ENCODE data around the gene CTXN2.
A peak's percentile ranks its signal among the peaks of the same experiment; 100 is the strongest.

CTXN2 gene

DNA sequence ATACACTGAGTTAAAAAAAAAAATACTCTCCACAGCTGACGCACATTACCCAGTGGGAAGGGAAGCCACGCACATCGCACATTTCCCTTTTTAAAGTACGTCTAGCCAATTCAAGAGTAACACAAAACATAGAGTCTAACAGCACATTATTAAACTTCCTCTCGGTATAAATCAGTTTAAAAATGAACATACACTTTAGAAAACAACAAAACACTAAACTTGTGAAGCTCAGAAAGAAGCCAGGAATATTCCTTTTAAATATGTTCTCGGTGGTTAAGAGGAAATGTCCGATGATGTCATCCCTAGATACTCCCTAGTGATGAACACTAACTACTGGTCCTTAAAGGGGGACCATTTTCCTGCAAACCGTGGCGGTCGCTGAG, 14.1 kb upstream of the CTXN2 start:
- DNase-seq, result no peak
- no peaks in the 10 kb centered on the region for H3K9me3 ChIP-seq (ENCODE audit: severe bottlenecking)
- peak overlapping the region; percentile 98 for H3K27ac ChIP-seq
- H3K4me3 ChIP-seq (ENCODE audit: low read depth, low read length), result peak overlapping the region; percentile 75
- peaks cover 2% of the 10 kb centered on the region; the same call in 1 of the 2 replicates for H3K36me3 ChIP-seq
- TF ChIP-seq, protein P1, sequence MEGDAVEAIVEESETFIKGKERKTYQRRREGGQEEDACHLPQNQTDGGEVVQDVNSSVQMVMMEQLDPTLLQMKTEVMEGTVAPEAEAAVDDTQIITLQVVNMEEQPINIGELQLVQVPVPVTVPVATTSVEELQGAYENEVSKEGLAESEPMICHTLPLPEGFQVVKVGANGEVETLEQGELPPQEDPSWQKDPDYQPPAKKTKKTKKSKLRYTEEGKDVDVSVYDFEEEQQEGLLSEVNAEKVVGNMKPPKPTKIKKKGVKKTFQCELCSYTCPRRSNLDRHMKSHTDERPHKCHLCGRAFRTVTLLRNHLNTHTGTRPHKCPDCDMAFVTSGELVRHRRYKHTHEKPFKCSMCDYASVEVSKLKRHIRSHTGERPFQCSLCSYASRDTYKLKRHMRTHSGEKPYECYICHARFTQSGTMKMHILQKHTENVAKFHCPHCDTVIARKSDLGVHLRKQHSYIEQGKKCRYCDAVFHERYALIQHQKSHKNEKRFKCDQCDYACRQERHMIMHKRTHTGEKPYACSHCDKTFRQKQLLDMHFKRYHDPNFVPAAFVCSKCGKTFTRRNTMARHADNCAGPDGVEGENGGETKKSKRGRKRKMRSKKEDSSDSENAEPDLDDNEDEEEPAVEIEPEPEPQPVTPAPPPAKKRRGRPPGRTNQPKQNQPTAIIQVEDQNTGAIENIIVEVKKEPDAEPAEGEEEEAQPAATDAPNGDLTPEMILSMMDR (IDR thresholded peaks at IDR 0.05; ENCODE audit: low read depth, low read length), result no peak
- no peaks in the 10 kb centered on the region for H3K27me3 ChIP-seq (ENCODE audit: insufficient read depth, low read depth, severe bottlenecking)

DNA sequence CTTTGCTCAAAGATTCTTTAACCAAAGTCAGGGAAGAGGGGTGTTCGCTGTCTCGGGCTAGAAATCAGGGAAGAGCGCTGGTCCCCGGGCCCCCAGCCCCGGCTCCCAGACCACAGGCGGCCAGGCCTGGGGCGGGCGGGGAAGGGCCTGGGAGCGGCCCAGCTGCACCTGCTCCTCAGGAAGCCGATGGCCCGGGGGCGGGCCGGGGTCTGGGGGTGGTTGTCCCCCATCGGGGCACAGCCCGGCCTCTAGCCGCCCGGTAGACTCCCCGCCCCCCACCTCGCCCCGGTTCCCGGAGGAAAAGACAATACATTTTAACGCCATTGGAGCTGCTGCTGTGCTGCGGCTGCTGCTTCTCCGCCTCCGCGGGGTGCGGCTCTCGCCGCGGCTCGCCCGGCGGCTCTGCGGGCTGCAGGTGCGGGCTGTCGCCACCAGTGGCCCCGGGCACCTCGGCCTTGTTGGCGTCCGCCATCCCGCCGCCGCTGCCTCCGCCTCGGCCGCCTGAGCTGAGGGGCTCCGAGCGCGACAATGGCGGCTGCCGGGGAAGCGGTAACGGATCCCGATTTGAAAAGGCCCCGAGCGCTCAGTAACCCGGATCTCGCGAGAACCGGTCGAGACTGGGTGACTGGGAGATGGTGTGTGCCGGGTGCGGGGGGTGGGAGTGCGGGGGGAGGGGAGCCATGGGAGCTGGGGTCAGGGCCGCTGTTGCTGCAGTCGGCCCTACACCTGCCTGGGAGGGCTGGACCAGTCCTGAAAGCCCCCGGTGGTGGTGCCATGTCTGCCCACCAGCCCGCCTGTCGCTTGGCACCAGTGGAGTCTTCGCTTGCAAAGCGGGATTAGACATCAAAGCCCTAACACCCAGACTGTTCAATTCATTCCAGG, 13.5 kb upstream of the CTXN2 start, which contains the start of gene MYEF2:
MYEF2 (minus strand) TSS at position 530 of the 882 bp plus-strand sequence; CDS start at position 472, 58 bp downstream.
- Histone ChIP-seq H3K27ac (peak within 1 kb of the TSS; percentile 98), H3K27me3 (ENCODE audit: insufficient read depth, low read depth, severe bottlenecking) (no peaks in the 10 kb centered on the region), H3K9me3 (ENCODE audit: severe bottlenecking) (no peaks in the 10 kb centered on the region), H3K4me3 (ENCODE audit: low read depth, low read length) (peak within 1 kb of the TSS; percentile 75), H3K36me3 (peaks cover 2% of the 10 kb centered on the region; the same call in 1 of the 2 replicates)
- TF ChIP-seq, protein P1 (IDR thresholded peaks at IDR 0.05; ENCODE audit: low read depth, low read length), result no peak
- peak; percentile 90 for DNase-seq

DNA sequence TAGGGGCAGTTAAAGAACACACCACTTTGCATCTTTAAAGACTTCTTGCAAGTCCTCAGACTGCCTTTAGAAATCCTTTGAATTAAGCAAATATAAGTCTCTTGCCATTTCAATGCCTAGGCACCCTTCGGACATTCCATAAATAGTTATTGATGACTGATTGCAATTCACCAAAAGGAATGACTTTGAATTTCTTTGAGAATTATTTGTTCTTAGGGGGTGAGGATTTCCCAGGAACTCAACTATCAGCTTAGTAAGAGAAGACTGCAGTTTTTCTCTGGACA, 12.9 kb upstream of the CTXN2 start:
- Histone ChIP-seq H3K36me3 (peaks cover 2% of the 10 kb centered on the region; the same call in 1 of the 2 replicates), H3K9me3 (ENCODE audit: severe bottlenecking) (no peaks in the 10 kb centered on the region), H3K4me3 (ENCODE audit: low read depth, low read length) (peak overlapping the region; percentile 75), H3K27ac (peak overlapping the region; percentile 98), H3K27me3 (ENCODE audit: insufficient read depth, low read depth, severe bottlenecking) (no peaks in the 10 kb centered on the region)
- TF ChIP-seq, protein P1 (IDR thresholded peaks at IDR 0.05; ENCODE audit: low read depth, low read length), result no peak
- no peak for DNase-seq

DNA sequence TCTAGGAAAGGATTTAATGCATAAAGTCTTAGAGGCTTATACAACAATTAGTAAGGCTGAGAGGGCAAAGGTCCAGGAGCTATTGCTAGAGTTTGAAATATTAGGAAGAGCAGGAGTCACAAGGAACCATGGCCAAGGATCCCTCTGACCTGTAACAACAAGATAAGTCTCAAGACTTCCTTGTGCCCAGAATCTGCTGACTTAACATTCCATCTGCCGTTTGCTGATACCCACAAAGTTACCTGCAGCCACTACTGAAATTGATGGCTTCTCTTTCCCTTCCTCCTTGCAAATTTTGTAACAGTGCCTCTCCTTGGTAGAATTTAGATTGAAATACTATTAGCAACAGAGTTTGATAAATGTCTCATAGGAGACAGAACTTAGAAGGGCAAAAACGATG, 8.7 kb upstream of the CTXN2 start:
- no peak overlapping the region for H3K4me3 ChIP-seq (ENCODE audit: low read depth, low read length)
- H3K9me3 ChIP-seq (ENCODE audit: severe bottlenecking), result no peaks in the 10 kb centered on the region
- no peaks in the 10 kb centered on the region for H3K27me3 ChIP-seq (ENCODE audit: insufficient read depth, low read depth, severe bottlenecking)
- H3K27ac ChIP-seq, result no peak overlapping the region
- TF ChIP-seq, protein P1 (IDR thresholded peaks at IDR 0.05; ENCODE audit: low read depth, low read length), result no peak
- H3K36me3 ChIP-seq, result peaks cover 2% of the 10 kb centered on the region; the same call in 1 of the 2 replicates
- no peak for DNase-seq

DNA sequence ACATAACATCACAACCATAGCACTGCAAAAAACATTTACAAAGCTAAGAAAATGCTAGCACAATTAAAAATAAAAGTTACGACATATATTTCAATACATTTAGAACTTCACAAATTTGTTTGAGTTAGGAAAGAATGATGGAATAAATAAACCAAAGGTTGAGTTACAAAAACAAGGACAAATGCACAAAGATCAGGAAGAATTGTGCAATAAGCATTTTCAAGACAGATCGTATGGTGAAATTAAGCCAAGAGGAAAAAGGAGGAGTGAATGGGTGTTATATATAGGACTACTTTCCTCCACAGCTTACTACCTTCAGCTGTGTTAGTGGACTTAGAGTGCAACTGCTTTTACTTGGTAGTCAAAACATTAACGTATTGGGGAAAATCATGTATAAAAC, 5.9 kb upstream of the CTXN2 start:
- no peaks in the 10 kb centered on the region for H3K27me3 ChIP-seq (ENCODE audit: insufficient read depth, low read depth, severe bottlenecking)
- no peaks in the 10 kb centered on the region for H3K36me3 ChIP-seq
- TF ChIP-seq, protein P1 (IDR thresholded peaks at IDR 0.05; ENCODE audit: low read depth, low read length), result no peak
- no peaks in the 10 kb centered on the region for H3K9me3 ChIP-seq (ENCODE audit: severe bottlenecking)
- H3K27ac ChIP-seq, result no peak overlapping the region
- no peak overlapping the region for H3K4me3 ChIP-seq (ENCODE audit: low read depth, low read length)
- no peak for DNase-seq

Measured in WERI-Rb-1 (cell line).